ENCODE data around the gene CD22. TPM values are rescaled to one million over a fixed set of nuclear protein-coding genes. Genes with fewer than 3 reads are reported as not detected.

CD22 gene
- polyA plus RNA-seq, 1 donor (not counting 4 experiments of a cell fraction or from before 2014, with no cell fraction given) = 0.26 TPM

GRCh38 chr19:35332817-35333216, 3.8 kb downstream of the CD22 start:
- DNase-seq (ENCODE audit: low read depth, low spot score) = no peak
- no peaks in the 10 kb centered on the region for H3K79me2 ChIP-seq (ENCODE audit: control insufficient read depth, insufficient read depth, low read length)
- no peaks in the 10 kb centered on the region for H4K20me1 ChIP-seq (ENCODE audit: control insufficient read depth, extremely low read depth, insufficient read depth, low read length)
- dilution Hi-C loops (cut with MboI; ENCODE audit: extremely low pct_ligation_motif_present, low sequenced_read_pairs) = no loop called here
- FAIRE-seq = no peak
- H3K9me1 ChIP-seq (ENCODE audit: control insufficient read depth, extremely low read depth, insufficient read depth, low read length) = no peaks in the 10 kb centered on the region
- H2AFZ ChIP-seq (ENCODE audit: control insufficient read depth, low read length) = no peak overlapping the region
- H3K9ac ChIP-seq (ENCODE audit: control insufficient read depth, extremely low read depth, insufficient read depth, low read length) = no peak overlapping the region
- no peaks in the 10 kb centered on the region for H3K36me3 ChIP-seq (ENCODE audit: control insufficient read depth in 2 of 2, extremely low read depth in 1 of 2, insufficient read depth in 2 of 2, low read length in 2 of 2)
- TF ChIP-seq CTCF (optimal IDR thresholded peaks at IDR 0.05 in 1 of 3, IDR thresholded peaks at IDR 0.05 in 1 of 3, conservative IDR thresholded peaks at IDR 0.05 in 1 of 3; ENCODE audit: extremely low read depth in 1 of 3, insufficient read depth in 2 of 3, low read length in 3 of 3) = no peak
- no peak for TF ChIP-seq EZH2 (IDR thresholded peaks at IDR 0.05; ENCODE audit: low read length)
- peaks cover 10% of the 10 kb centered on the region for H3K27me3 ChIP-seq (ENCODE audit: control insufficient read depth, extremely low read depth, insufficient read depth, low read length)
- H3K4me2 ChIP-seq (ENCODE audit: control insufficient read depth, extremely low read depth, insufficient read depth, low read depth, low read length) = no peak overlapping the region
- H3K4me1 ChIP-seq (ENCODE audit: control insufficient read depth, extremely low read depth, insufficient read depth, low read length) = no peaks in the 10 kb centered on the region
- no peaks in the 10 kb centered on the region for H3K9me3 ChIP-seq (ENCODE audit: control insufficient read depth, low read depth, low read length)
- H3K4me3 ChIP-seq (ENCODE audit: control insufficient read depth in 2 of 3, extremely low read depth in 1 of 3, insufficient read depth in 2 of 3, low read depth in 1 of 3, low read length in 3 of 3) = no peak overlapping the region
- no peak overlapping the region for H3K27ac ChIP-seq (ENCODE audit: control insufficient read depth, insufficient read depth, low read length)

- Histone ChIP-seq H2AFZ (ENCODE audit: control insufficient read depth, low read length) (no peak overlapping the region), H3K9me1 (ENCODE audit: control insufficient read depth, extremely low read depth, insufficient read depth, low read length) (no peaks in the 10 kb centered on the region), H3K27me3 (ENCODE audit: control insufficient read depth, extremely low read depth, insufficient read depth, low read length) (peaks cover 10% of the 10 kb centered on the region), H3K9me3 (ENCODE audit: control insufficient read depth, low read depth, low read length) (no peaks in the 10 kb centered on the region), H3K9ac (ENCODE audit: control insufficient read depth, extremely low read depth, insufficient read depth, low read length) (no peak overlapping the region), H3K36me3 (ENCODE audit: control insufficient read depth in 2 of 2, extremely low read depth in 1 of 2, insufficient read depth in 2 of 2, low read length in 2 of 2) (no peaks in the 10 kb centered on the region), H3K4me1 (ENCODE audit: control insufficient read depth, extremely low read depth, insufficient read depth, low read length) (no peaks in the 10 kb centered on the region), H3K4me3 (ENCODE audit: control insufficient read depth in 2 of 3, extremely low read depth in 1 of 3, insufficient read depth in 2 of 3, low read depth in 1 of 3, low read length in 3 of 3) (no peak overlapping the region), H4K20me1 (ENCODE audit: control insufficient read depth, extremely low read depth, insufficient read depth, low read length) (no peaks in the 10 kb centered on the region), H3K27ac (ENCODE audit: control insufficient read depth, insufficient read depth, low read length) (no peak overlapping the region), H3K4me2 (ENCODE audit: control insufficient read depth, extremely low read depth, insufficient read depth, low read depth, low read length) (no peak overlapping the region), H3K79me2 (ENCODE audit: control insufficient read depth, insufficient read depth, low read length) (no peaks in the 10 kb centered on the region)
- TF ChIP-seq CTCF (optimal IDR thresholded peaks at IDR 0.05 in 1 of 3, IDR thresholded peaks at IDR 0.05 in 1 of 3, conservative IDR thresholded peaks at IDR 0.05 in 1 of 3; ENCODE audit: extremely low read depth in 1 of 3, insufficient read depth in 2 of 3, low read length in 3 of 3) (no peak), EZH2 (IDR thresholded peaks at IDR 0.05; ENCODE audit: low read length) (no peak)
- DNase-seq (ENCODE audit: low read depth, low spot score) (no peak), FAIRE-seq (no peak)
- dilution Hi-C loops (cut with MboI; ENCODE audit: extremely low pct_ligation_motif_present, low sequenced_read_pairs) = no loop called here
These were observed 5.3 kb downstream of the CD22 start for GRCh38 chr19:35334144-35334753.

Measured in keratinocyte (primary cell).